ENCODE results near the gene S100P. TPM values are rescaled to one million over a fixed set of nuclear protein-coding genes. Genes with fewer than 3 reads are reported as not detected.
A peak's percentile ranks its signal among the peaks of the same experiment; 100 is the strongest.

Gene S100P
- total RNA-seq, 1 donor: not detected

DNA sequence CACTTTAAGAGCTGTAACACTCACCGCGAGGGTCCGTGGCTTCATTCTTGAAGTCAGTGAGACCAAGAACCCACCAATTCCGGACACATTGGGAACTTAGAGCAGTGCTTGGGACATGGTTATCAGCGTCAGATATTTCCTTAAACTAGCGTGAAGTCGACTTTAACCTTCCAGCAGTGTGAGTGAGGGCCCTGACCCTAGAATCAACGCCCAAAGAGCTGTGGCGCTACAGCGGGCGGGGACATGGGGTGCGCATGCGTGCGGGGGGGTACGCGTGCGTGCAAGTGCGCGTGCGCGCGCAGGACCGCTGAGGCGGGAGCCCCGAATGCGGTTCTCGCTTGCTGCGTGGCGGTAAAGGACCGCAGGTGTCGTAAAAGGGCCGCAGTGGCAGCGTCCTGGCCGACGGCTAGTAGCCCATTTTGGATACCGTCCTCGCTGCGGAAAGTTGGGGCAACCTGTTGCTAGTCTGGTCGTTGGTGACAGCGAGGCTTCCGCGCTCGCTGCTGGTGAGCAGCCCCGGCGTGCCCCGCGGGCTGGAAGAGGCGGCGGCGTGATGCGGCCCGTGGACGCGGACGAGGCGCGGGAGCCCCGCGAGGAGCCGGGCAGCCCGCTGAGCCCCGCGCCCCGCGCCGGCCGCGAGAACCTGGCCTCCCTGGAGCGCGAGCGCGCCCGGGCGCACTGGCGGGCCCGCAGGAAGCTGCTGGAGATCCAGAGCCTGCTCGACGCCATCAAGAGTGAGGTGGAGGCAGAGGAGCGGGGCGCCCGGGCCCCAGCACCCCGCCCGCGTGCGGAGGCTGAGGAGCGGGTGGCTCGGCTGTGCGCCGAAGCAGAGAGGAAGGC lies 19.8 kb upstream of the S100P start:
- peak; percentile 95 for DNase-seq (ENCODE audit: low read depth)
- TF ChIP-seq, protein P1, sequence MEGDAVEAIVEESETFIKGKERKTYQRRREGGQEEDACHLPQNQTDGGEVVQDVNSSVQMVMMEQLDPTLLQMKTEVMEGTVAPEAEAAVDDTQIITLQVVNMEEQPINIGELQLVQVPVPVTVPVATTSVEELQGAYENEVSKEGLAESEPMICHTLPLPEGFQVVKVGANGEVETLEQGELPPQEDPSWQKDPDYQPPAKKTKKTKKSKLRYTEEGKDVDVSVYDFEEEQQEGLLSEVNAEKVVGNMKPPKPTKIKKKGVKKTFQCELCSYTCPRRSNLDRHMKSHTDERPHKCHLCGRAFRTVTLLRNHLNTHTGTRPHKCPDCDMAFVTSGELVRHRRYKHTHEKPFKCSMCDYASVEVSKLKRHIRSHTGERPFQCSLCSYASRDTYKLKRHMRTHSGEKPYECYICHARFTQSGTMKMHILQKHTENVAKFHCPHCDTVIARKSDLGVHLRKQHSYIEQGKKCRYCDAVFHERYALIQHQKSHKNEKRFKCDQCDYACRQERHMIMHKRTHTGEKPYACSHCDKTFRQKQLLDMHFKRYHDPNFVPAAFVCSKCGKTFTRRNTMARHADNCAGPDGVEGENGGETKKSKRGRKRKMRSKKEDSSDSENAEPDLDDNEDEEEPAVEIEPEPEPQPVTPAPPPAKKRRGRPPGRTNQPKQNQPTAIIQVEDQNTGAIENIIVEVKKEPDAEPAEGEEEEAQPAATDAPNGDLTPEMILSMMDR (IDR thresholded peaks at IDR 0.05; ENCODE audit: insufficient read depth, low read length): no peak
- H3K4me3 ChIP-seq (ENCODE audit: low read depth, low read length): peak overlapping the region; percentile 78

DNA sequence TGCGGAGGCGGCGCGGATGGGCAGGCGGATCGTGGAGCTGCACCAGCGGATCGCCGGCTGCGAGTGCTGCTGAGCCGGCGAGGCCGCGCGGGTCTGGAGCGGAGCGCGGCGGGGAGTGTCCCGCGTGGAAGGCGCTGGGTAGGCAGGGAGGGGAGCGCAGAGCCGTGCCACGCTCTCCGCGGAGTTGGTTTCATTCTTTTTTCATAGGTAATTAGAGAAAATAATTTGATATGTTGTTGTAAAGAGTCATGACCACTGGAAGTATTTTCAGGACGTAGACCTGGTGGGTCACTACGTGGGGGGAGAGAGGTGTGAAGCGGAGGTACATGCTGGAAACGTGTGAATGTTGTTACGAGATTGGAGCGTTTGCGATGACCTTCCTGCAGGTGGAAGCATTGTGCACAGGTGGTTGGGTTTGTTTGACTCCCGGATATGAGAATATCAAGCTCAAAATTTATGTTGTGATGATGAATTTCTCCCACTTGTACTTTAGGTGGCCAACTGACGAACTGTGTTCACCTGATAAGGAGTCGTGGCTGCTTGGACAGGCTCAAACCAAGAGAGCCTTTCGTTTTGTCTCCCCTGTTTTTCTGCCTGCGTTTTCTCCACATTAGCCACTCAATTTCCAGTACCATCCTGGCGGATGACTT lies 19.1 kb upstream of the S100P start:
- peak overlapping the region; percentile 78 for H3K4me3 ChIP-seq (ENCODE audit: low read depth, low read length)
- no peak for DNase-seq (ENCODE audit: low read depth)
- TF ChIP-seq, protein P1 (IDR thresholded peaks at IDR 0.05; ENCODE audit: insufficient read depth, low read length): peak; percentile 30

DNA sequence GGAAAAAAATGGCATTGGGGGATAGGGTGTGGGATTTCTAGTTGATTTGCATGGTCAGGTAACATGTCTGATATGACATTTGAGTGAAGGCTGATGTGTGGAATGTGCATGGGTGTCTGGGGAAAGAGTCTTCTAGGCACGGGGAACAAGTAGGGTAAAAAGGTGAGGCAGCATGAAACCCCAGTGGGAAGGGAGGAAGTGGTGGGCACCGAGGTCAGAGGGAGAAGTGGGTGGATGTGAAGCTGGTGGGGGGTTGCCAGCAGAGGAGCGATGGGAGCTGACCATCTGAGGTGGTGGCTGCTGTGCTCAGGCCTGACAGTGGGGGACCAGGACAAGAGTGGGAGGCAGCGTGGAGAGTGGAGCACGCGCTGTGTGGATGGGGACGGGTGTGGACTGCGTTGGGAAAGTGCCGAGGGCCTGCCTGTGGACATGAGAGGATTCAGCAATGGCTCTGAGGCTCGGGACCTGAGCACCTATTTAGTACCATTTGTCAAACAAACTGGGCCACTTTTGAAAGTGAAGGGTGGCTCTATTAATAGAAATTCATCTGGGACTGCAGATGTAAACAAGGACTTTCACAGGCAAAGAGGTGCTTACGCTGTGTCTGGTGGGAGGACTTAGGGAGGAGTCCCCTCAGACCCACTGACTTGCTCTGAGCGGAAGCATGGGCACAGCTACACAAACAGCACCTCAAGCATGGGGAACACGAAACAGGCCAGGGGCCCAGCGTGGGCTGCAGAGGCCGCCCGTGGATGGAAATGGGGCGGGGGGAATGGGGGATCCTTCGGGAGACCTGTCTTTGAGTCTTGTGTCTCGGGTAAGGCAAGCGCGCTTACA lies 16.7 kb upstream of the S100P start:
- peak overlapping the region; percentile 28 for H3K4me3 ChIP-seq (ENCODE audit: low read depth, low read length)

DNA sequence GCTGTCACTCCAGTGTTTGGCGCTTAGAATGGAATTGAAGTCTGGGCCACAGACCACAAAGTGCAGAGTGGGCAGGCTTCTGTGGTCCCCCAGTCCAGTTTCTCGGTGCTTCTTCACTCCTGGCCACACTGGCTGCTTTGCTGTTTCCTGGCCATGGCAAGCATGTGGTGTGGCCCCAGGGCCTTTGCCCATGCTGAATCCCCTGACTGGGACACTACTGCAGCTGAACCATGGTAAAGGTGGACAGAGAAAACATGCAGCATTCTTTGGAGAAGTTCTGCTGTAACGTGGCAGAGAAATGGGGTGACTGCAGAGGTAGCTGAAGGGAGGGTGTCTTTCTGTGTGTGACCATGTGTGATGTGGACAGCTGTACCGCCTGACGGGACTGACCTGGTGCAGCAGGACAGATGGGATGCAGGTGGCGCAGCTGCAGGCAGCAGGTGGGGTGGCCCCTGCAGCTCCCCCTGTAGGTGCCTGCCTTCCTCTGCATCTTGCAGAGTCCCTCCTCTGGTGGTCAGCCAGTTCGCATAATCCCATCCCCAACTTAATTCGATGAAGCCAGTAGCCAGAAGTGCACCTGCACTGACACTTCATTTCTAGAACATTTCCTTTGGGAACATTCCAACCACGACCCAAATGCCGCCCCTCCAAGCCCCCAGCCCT lies 13.2 kb upstream of the S100P start:
- H3K4me3 ChIP-seq (ENCODE audit: low read depth, low read length): no peak overlapping the region
- TF ChIP-seq, protein P1 (IDR thresholded peaks at IDR 0.05; ENCODE audit: insufficient read depth, low read length): no peak
- DNase-seq (ENCODE audit: low read depth): no peak

More for the DNA sequence above, 16.7 kb upstream of the S100P start:
- DNase-seq (ENCODE audit: low read depth): no peak
- TF ChIP-seq, protein P1 (IDR thresholded peaks at IDR 0.05; ENCODE audit: insufficient read depth, low read length): no peak

DNA sequence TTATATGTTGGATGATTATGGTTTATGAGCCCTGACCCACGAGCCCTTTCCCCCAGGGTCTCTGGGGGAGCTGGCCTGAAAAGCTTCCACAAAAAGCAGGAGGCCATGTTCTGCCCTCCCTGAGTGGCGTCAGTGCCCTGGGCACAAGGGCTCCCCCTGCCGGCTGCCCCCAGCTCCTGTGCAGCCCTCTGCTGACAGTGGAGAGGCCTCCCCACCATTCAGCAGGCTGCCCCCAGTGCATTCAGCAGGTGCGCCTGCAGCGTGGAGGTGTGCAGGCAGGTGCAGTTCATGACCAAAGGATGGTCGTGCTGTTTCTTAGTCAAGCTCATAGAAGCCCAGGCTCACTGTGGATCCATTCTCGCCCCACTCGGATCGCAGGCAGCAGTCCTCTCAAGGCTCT lies 12.5 kb upstream of the S100P start:
- H3K4me3 ChIP-seq (ENCODE audit: low read depth, low read length): no peak overlapping the region
- TF ChIP-seq, protein P1 (IDR thresholded peaks at IDR 0.05; ENCODE audit: insufficient read depth, low read length): no peak
- DNase-seq (ENCODE audit: low read depth): no peak

All from fibroblast of the aortic adventitia (primary cell).